ENCODE data around the gene PRDM13. TPM values are rescaled to one million over a fixed set of nuclear protein-coding genes. Genes with fewer than 3 reads are reported as not detected.

Gene PRDM13
- total and polyA plus RNA-seq, 9 of the 15 experiments (the other 6 are each of a cell fraction or from before 2014, with no cell fraction given), result not detected

DNA sequence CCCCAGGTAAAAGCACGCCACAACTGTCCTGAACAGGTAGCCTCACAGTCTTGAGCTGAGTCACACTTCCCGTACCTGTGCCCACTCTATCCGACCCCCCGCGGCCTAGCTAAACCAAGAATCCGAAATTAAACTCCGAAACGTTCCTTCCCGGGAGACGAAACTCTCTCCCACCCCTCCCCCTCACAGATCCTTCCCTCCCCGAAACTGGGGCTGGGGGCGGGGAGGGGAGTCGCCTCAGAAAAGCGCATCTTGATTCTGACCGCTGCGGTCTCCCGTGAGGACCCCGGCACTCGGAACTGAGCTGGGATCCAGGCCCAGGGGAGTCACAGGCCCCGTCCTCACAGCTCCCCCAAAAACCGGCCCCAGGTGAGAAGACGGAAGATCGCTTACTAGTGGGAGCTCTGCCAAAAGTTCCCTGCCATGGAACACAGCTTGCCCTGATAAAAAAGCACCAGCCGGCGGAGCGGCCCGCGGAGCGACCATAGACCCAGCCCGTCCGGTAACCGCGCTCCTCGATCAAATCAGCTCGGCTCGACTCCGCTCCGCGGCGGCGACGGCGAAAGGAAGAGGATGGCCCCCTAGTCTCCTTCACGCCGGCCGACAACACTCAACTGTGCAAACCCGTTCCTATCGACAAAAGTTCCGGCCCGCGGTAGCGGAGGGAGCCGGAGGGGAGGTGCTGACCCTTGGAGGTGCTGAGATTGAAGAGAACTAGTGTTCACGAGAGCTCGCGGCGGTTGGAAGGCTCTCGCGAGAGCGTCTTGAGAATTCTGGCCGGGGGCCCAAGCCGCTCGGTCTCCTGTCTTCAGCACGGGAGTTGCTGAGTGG lies 38.3 kb upstream of the PRDM13 start, which contains the start of gene CCNC (continued):
- TF ChIP-seq MIER1 (IDR thresholded peaks at IDR 0.05; ENCODE audit: low read depth) (no peak), ZNF445 (CRISPR knock-in tag; IDR thresholded peaks at IDR 0.05; ENCODE audit: low read depth) (no peak), FOXM1 (IDR thresholded peaks at IDR 0.05; ENCODE audit: low read depth) (peak; percentile 66), FOXM1 (CRISPR knock-in tag; IDR thresholded peaks at IDR 0.05; ENCODE audit: low read depth) (no peak), FOXJ2 (tag; IDR thresholded peaks at IDR 0.05) (0 out of 2 replicates have a peak, but pooled peaks have one; percentile 33), ZNF76 (CRISPR knock-in tag; IDR thresholded peaks at IDR 0.05; ENCODE audit: borderline replicate concordance) (0 out of 2 replicates have a peak, but pooled peaks have one; percentile 27), POLR2AphosphoS2 (IDR thresholded peaks at IDR 0.05; ENCODE audit: low read length) (0 out of 2 replicates have a peak, but pooled peaks have one; percentile 61), FOXO4 (CRISPR knock-in tag; IDR thresholded peaks at IDR 0.05) (no peak), ZNF24 (IDR thresholded peaks at IDR 0.05) (peak; percentile 76; the same call in 1 of the 2 replicates), KLF1 (tag; IDR thresholded peaks at IDR 0.05) (no peak), LCOR (CRISPR knock-in tag; IDR thresholded peaks at IDR 0.05) (peak; percentile 87; the same call in 1 of the 2 replicates), RCOR1 (IDR thresholded peaks at IDR 0.05; ENCODE audit: borderline replicate concordance in 1 of 2, low read depth in 2 of 2, low read length in 2 of 2) (peak; percentile 84 to 99), POLR2AphosphoS5 (IDR thresholded peaks at IDR 0.05; ENCODE audit: control insufficient read depth, insufficient read depth, low read depth, low read length) (peak; percentile 92), ZNF217 (CRISPR knock-in tag; IDR thresholded peaks at IDR 0.05) (no peak), DLX4 (CRISPR knock-in tag; IDR thresholded peaks at IDR 0.05) (no peak), RNF2 (IDR thresholded peaks at IDR 0.05) (peak; percentile 82), RBM14 (IDR thresholded peaks at IDR 0.05; ENCODE audit: borderline replicate concordance, insufficient read depth, low read depth, low read length) (no peak), TCF7 (IDR thresholded peaks at IDR 0.05; ENCODE audit: borderline replicate concordance) (peak; percentile 63; the same call in 1 of the 2 replicates), ZNF57 (CRISPR knock-in tag; IDR thresholded peaks at IDR 0.05) (no peak), CHD2 (IDR thresholded peaks at IDR 0.05; ENCODE audit: low read depth, low read length) (peak; percentile 99)
- TF ChIP-seq, protein P1, sequence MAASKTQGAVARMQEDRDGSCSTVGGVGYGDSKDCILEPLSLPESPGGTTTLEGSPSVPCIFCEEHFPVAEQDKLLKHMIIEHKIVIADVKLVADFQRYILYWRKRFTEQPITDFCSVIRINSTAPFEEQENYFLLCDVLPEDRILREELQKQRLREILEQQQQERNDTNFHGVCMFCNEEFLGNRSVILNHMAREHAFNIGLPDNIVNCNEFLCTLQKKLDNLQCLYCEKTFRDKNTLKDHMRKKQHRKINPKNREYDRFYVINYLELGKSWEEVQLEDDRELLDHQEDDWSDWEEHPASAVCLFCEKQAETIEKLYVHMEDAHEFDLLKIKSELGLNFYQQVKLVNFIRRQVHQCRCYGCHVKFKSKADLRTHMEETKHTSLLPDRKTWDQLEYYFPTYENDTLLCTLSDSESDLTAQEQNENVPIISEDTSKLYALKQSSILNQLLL (CRISPR knock-in tag; IDR thresholded peaks at IDR 0.05; ENCODE audit: borderline replicate concordance), result no peak
- TF ChIP-seq, protein P2, sequence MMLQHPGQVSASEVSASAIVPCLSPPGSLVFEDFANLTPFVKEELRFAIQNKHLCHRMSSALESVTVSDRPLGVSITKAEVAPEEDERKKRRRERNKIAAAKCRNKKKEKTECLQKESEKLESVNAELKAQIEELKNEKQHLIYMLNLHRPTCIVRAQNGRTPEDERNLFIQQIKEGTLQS (IDR thresholded peaks at IDR 0.05), result no peak
- TF ChIP-seq, protein P2 (CRISPR knock-in tag; conservative IDR thresholded peaks at IDR 0.05), result peak; percentile 46; the same call in 1 of the 2 replicates
- TF ChIP-seq, protein P3, sequence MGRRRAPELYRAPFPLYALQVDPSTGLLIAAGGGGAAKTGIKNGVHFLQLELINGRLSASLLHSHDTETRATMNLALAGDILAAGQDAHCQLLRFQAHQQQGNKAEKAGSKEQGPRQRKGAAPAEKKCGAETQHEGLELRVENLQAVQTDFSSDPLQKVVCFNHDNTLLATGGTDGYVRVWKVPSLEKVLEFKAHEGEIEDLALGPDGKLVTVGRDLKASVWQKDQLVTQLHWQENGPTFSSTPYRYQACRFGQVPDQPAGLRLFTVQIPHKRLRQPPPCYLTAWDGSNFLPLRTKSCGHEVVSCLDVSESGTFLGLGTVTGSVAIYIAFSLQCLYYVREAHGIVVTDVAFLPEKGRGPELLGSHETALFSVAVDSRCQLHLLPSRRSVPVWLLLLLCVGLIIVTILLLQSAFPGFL (CRISPR knock-in tag; IDR thresholded peaks at IDR 0.05), result no peak; the same call in 1 of the 2 replicates

Measured in K562 (cell line).